Inflammatory macrophage treated with lipopolysaccharide for 1 hour (primary cell): ENCODE measurements around the gene ZNF764.
"Not testable (repeated sequence)": the region's sequence is repeated elsewhere in the genome, so short reads cannot be mapped to it uniquely, and the experiment has no call there.

Experiments
- DNase-seq, 2 donors: peaks; one replicate each; pipeline ENCODE4 v3.0.0-alpha.2; 2020 to 2022

ZNF764 gene

GRCh38 chr16:30557957-30558788 lies at the start of gene ZNF764:
Gene ZNF764, minus strand, starts transcription at chr16:30558374. Its CDS starts 192 bp downstream, at chr16:30558182.
- DNase-seq = peak; percentile 98 to 99

GRCh38 chr16:30606004-30606403 lies 47.8 kb upstream of the ZNF764 start:
- no peak for DNase-seq

- DNase-seq = peak in 1 of 2 donors; percentile 54
Measured at GRCh38 chr16:30605158-30605557, 47.0 kb upstream of the ZNF764 start.

GRCh38 chr16:30604316-30604947 lies 46.3 kb upstream of the ZNF764 start:
- DNase-seq = no peak

GRCh38 chr16:30603945-30604315 lies 45.8 kb upstream of the ZNF764 start:
- DNase-seq = no peak

- peak in 1 of 2 donors; percentile 46 for DNase-seq
Measured at GRCh38 chr16:30602616-30603277, 44.6 kb upstream of the ZNF764 start.

GRCh38 chr16:30601966-30602365 lies 43.8 kb upstream of the ZNF764 start:
- DNase-seq = peak; percentile 56

GRCh38 chr16:30600929-30601328 lies 42.8 kb upstream of the ZNF764 start:
- DNase-seq = no peak

- DNase-seq = no peak
Measured at GRCh38 chr16:30600215-30600614, 42.0 kb upstream of the ZNF764 start.

GRCh38 chr16:30592871-30593270 lies 34.7 kb upstream of the ZNF764 start:
- no peak for DNase-seq

GRCh38 chr16:30590869-30591268 lies 32.7 kb upstream of the ZNF764 start:
- DNase-seq = not testable (repeated sequence)

- DNase-seq = not testable (repeated sequence)
Measured at GRCh38 chr16:30589582-30589981, 31.4 kb upstream of the ZNF764 start.

- DNase-seq = no peak
Measured at GRCh38 chr16:30588651-30589050, 30.5 kb upstream of the ZNF764 start.

GRCh38 chr16:30585400-30586191 lies 27.4 kb upstream of the ZNF764 start, which contains the start of gene ZNF785:
Gene ZNF785, minus strand, starts transcription at chr16:30585697. Its CDS starts 86 bp downstream, at chr16:30585611.
- DNase-seq = peak; percentile 97 to 98

GRCh38 chr16:30585022-30585399 lies 26.8 kb upstream of the ZNF764 start:
- DNase-seq = peak; percentile 45 to 62

GRCh38 chr16:30582611-30583340 lies 24.6 kb upstream of the ZNF764 start:
- DNase-seq = no peak

- DNase-seq = no peak
Measured at GRCh38 chr16:30581457-30581856, 23.3 kb upstream of the ZNF764 start.

GRCh38 chr16:30574678-30575077 lies 16.5 kb upstream of the ZNF764 start:
- no peak for DNase-seq

- peak; percentile 91 to 93 for DNase-seq
Measured at GRCh38 chr16:30571445-30572322, 13.5 kb upstream of the ZNF764 start, which contains the start of gene ZNF688. Gene ZNF688, minus strand, starts transcription at chr16:30571714. Its CDS starts 85 bp downstream, at chr16:30571629.

- no peak for DNase-seq
Measured at GRCh38 chr16:30570636-30571444, 12.7 kb upstream of the ZNF764 start.
